Activated CD8-positive, alpha-beta memory T cell treated with anti-CD3 and anti-CD28 coated beads, Interleukin-2, amount 50 U/mL, for 24 hours (primary cell): ENCODE results near the gene COL15A1.

Source experiments
- DNase-seq: peaks from one replicate; pipeline ENCODE4 v3.0.0-alpha.2; 2020; ENCODE audit errors: extremely low read depth

COL15A1 gene

GRCh38 chr9:99037769-99038483, 94.2 kb downstream of the COL15A1 start:
- no peak for DNase-seq

- no peak for DNase-seq
Observed at GRCh38 chr9:99038484-99038820, 94.7 kb downstream of the COL15A1 start.

DNA sequence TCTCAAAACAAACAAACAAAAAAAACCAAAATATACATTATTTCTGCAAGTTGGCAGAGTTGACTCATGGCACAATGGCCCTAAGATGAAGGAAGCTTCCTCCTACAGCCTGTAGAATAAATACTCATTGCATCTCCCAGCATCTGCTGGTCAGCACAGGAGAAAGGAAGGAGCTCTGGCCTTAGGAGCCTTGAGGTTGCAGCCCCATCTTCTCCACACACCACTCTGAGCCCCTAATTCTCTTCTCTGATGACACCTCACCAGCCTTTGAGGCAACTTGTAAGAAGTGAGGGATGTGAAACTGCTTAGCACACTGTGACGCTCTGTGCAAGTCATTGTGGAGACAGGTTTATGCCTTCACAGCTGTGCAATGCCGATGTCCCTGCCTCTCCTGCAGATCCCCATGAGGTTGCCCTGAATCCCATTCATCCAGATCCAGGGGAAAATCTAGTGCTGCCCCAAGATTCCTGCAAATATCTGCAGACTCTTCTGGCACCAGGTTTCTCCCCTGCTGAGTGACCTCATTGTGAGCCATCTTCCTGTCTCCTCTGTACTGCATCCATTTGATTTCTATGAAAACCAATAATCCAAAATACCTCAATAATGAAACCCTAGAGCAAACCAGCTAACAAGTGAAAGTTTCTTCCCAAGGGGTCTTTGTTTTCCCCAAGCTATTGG, 95.9 kb downstream of the COL15A1 start:
- no peak for DNase-seq

GRCh38 chr9:99040251-99040900, 96.7 kb downstream of the COL15A1 start:
- no peak for DNase-seq

DNA sequence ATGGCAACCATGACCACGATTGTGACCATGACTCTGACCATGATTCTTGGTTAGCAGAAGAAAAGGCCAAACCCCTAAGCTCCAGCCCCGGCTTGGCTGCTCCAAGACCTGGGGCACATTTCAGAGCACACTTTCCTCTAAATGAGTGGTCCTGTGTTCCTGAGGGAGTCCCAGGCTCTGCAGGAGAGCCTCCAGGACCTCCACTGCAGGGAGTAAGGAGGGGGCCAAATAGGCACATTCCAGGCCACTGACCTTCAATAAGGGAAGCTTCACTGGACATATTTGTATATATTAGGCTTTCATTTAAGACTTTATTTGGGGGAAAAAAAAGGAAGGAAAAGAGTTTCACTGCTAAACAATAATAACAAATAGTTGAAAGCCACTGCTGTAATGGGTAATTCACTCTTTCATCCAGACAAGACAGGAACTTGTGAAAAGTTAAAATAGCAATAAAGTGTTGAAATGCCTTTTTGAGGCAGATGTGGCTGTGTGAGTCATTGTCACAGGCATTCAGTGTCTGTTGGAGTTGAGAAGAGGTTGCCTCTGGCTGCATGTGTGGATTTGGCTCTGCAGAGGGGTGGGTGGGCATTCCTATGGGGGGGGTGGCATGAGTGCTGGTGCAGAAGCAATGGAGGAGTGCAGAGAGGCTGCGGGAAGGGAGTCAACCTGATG, 97.3 kb downstream of the COL15A1 start:
- DNase-seq = no peak

DNA sequence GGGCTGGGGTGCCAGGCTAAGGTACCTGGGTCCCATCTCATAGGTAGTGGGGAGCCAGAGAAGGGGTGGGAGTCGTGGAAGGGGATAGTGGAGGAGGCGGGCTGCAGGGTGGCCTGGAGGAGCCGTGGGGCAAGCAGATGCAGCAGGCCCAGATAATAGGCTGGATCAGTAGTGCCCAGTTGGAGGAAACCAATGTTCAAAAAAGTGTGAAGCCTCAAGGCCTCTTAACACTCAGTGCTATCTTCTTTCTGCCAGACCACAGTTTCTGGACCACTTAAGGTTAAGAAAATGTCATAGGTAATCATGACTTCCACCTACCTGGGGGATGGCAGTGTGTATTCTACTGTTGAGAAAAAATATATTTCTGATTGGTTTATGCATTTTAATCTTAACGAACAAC, 97.9 kb downstream of the COL15A1 start:
- no peak for DNase-seq

DNA sequence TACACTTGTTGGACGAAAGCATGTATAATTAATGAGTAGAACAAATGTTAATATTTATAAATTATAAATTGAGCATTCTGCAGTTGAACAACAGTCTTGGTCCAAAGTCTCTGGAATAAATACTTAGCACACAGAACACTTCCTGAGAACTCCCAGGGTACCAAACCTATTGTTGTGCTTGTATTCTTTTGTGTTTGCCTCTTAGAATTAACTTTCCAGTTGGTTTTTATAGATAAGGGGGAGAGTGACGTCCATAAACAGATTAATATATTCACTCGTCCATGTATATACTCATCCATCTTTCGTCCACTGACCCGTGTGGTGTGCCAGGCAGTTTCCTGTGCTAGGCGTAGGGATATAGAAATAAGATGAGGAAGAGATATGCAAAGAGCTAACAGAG, 98.9 kb downstream of the COL15A1 start:
- DNase-seq = no peak

DNA sequence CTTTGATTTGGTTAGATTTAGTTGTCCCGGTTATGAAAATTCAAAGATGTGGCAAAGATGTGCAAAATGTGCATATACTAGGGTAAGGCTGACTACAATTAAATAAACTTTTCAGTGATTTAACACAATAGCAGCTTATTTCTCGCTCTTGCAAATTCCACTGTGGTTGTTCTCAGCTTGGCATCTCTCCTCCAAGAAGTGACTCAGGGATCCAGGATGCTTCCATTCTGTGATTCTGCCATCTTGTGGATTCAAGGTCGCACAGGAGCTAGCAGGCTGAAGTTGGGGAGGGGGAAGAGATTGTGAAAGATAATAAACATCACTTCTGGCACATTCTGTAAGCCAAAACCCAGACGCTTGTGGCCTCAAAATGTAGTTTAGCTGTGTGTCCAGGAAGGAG, 101.1 kb downstream of the COL15A1 start:
- no peak for DNase-seq

- no peak for DNase-seq
Observed at GRCh38 chr9:99046068-99046467, 102.4 kb downstream of the COL15A1 start.

- no peak for DNase-seq
Observed at GRCh38 chr9:99046542-99047071, 102.9 kb downstream of the COL15A1 start.

DNA sequence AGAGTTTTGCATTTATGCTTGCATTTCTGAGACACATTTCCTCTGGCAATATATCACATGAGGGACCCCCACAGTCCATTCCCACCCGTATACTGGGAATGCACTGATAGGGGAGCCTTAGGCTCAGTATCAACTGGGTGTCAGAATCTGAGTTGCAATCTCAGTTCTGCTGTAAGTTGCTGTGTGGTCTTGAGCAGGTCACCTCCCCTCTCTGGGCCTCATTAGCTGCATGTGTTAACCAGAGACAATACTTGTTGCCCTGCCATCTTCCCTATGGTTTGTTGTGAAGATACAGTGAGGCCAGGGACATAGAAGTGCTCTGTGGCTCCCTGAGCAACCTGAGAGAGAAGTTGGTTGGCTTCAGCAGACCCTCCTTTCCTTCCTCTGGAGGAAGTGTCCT, 105.5 kb downstream of the COL15A1 start:
- no peak for DNase-seq

- DNase-seq = no peak
Observed at GRCh38 chr9:99049641-99050040, 105.9 kb downstream of the COL15A1 start.

- no peak for DNase-seq
Observed at GRCh38 chr9:99050292-99050911, 106.7 kb downstream of the COL15A1 start.

GRCh38 chr9:99050924-99051323, 107.2 kb downstream of the COL15A1 start:
- DNase-seq = no peak

GRCh38 chr9:99051406-99051805, 107.7 kb downstream of the COL15A1 start:
- DNase-seq = no peak

- no peak for DNase-seq
Observed at GRCh38 chr9:99051851-99052250, 108.1 kb downstream of the COL15A1 start.

GRCh38 chr9:99052815-99053715, 109.4 kb downstream of the COL15A1 start:
- DNase-seq = no peak

GRCh38 chr9:99054581-99054980, 110.9 kb downstream of the COL15A1 start:
- DNase-seq = no peak

- DNase-seq = no peak
Observed at GRCh38 chr9:99055384-99055783, 111.7 kb downstream of the COL15A1 start.

DNA sequence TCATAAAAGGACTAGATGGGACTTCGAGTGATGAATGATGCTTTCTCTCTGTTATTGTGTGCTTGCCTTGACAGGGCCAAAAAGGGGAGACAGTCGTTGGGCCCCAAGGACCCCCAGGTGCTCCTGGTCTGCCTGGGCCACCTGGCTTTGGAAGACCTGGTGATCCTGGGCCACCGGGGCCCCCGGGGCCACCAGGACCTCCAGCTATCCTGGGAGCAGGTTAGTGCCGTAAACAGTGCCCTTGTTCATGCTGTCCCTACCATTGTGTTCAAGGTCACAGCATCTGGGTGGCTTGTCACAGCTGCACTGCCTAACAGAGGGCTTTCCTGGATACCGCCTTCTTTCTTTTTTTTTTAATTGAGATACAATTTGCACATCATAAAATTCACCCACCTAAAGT, 112.5 kb downstream of the COL15A1 start:
- no peak for DNase-seq
